ENCODE results near the gene AHI1. TPM values are rescaled to one million over a fixed set of nuclear protein-coding genes. Genes with fewer than 3 reads are reported as not detected.

Gene AHI1
- total RNA-seq, 1 donor from 2014 or later = 9.3 TPM

GRCh38 chr6:135419162-135419561 is 78.4 kb downstream of the AHI1 start:
- intact Hi-C loops (cut with micrococcal nuclease) = no loop called here
- no peak for TF ChIP-seq CTCF (IDR thresholded peaks at IDR 0.05; ENCODE audit: borderline replicate concordance)
- H3K4me1 ChIP-seq = no peaks in the 10 kb centered on the region
- no peaks in the 10 kb centered on the region for H3K27me3 ChIP-seq (ENCODE audit: low read depth)
- no peaks in the 10 kb centered on the region for H3K36me3 ChIP-seq
- H3K27ac ChIP-seq (replicated peaks) = no peak overlapping the region
- no peaks in the 10 kb centered on the region for H3K9me3 ChIP-seq (replicated peaks)
- DNase-seq = no peak
- no peak overlapping the region for H3K4me3 ChIP-seq

DNA sequence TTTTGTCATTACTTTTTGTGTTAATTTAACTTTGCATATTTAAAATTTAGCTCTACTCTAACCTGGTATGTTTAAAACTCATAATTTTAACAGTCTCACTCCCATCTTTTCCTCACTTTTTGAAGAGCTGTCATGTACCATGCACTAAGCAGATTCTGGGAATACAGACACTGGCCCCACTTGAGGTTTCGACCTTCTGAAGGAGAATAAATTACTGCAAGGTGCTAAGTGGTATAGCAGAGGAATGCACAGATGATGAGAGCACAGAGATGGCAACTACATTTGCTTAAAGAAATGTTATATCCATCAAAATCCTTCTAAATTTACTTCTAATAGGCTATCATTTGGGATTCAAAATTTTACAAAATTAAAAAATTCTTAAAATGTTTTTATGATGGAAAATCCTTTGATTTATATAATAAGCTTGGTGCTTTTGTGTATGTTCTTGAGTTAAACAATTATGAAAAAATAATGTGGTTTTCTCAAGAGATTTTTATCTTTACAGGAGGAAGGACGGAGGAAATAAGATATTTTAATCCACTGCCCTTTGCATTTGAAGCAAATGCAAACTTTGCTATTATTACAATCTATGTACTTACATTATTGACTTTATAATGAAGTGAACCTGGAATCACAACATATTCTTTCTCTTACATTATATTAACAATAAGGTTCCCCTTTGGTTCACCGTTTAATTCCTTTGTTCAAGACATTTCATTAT is 79.3 kb downstream of the AHI1 start:
- H3K4me3 ChIP-seq = no peak overlapping the region
- no peaks in the 10 kb centered on the region for H3K36me3 ChIP-seq
- H3K27me3 ChIP-seq (ENCODE audit: low read depth) = no peaks in the 10 kb centered on the region
- intact Hi-C loops (cut with micrococcal nuclease) = no loop called here
- TF ChIP-seq CTCF (IDR thresholded peaks at IDR 0.05; ENCODE audit: borderline replicate concordance) = no peak
- no peaks in the 10 kb centered on the region for H3K4me1 ChIP-seq
- no peaks in the 10 kb centered on the region for H3K9me3 ChIP-seq (replicated peaks)
- H3K27ac ChIP-seq (replicated peaks) = no peak overlapping the region
- no peak for DNase-seq

DNA sequence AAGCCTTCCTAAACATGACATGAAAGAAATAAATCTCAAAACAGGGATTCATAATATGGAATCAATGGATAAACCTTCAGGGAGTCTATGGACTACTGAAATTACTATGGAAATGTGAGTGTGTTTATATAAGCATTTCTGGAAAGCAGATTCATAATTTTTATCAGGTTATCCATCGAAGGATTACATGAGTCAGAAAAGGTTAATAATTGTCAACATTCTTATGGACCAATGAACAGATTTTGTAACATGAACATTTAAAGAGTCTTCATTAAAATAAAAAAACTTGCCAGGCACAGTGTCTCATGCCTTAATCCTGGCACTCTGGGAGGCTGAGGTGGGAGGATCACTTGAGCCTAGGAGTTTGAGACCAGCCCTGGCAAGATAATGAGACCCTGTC is 84.8 kb downstream of the AHI1 start:
- Histone ChIP-seq H3K27ac (replicated peaks) (no peak overlapping the region), H3K27me3 (ENCODE audit: low read depth) (no peaks in the 10 kb centered on the region), H3K4me3 (no peak overlapping the region), H3K9me3 (replicated peaks) (no peaks in the 10 kb centered on the region), H3K36me3 (peaks cover 30% of the 10 kb centered on the region), H3K4me1 (no peaks in the 10 kb centered on the region)
- intact Hi-C loops (cut with micrococcal nuclease) = no loop called here
- TF ChIP-seq CTCF (IDR thresholded peaks at IDR 0.05; ENCODE audit: borderline replicate concordance) = no peak
- DNase-seq = no peak

- no peak for DNase-seq
- H3K27ac ChIP-seq (replicated peaks) = no peak overlapping the region
- H3K4me1 ChIP-seq = no peaks in the 10 kb centered on the region
- H3K27me3 ChIP-seq (ENCODE audit: low read depth) = no peaks in the 10 kb centered on the region
- no peak for TF ChIP-seq CTCF (IDR thresholded peaks at IDR 0.05; ENCODE audit: borderline replicate concordance)
- peaks cover 31% of the 10 kb centered on the region for H3K36me3 ChIP-seq
- no peak overlapping the region for H3K4me3 ChIP-seq
- H3K9me3 ChIP-seq (replicated peaks) = no peaks in the 10 kb centered on the region
- intact Hi-C loops (cut with micrococcal nuclease) = no loop called here
Observed at GRCh38 chr6:135411849-135412248, 85.7 kb downstream of the AHI1 start.

- TF ChIP-seq CTCF (IDR thresholded peaks at IDR 0.05; ENCODE audit: borderline replicate concordance) = no peak
- Histone ChIP-seq H3K9me3 (replicated peaks) (no peaks in the 10 kb centered on the region), H3K27ac (replicated peaks) (no peak overlapping the region), H3K4me3 (no peak overlapping the region), H3K27me3 (ENCODE audit: low read depth) (no peaks in the 10 kb centered on the region), H3K36me3 (peaks cover 35% of the 10 kb centered on the region), H3K4me1 (no peaks in the 10 kb centered on the region)
- intact Hi-C loops (cut with micrococcal nuclease) = no loop called here
- DNase-seq = no peak
Observed at GRCh38 chr6:135411339-135411738, 86.2 kb downstream of the AHI1 start.

Measured in left ventricle myocardium inferior (tissue), 1 donor.